Measurements from ENCODE around the gene RPS27L. TPM values are rescaled to one million over a fixed set of nuclear protein-coding genes. Genes with fewer than 3 reads are reported as not detected.
A peak's percentile ranks its signal among the peaks of the same experiment; 100 is the strongest.

RPS27L gene
- total and polyA plus RNA-seq, 9 of the 15 experiments (the other 6 are each of a cell fraction or from before 2014, with no cell fraction given), result 72.2 to 382 (median 116) TPM

DNA sequence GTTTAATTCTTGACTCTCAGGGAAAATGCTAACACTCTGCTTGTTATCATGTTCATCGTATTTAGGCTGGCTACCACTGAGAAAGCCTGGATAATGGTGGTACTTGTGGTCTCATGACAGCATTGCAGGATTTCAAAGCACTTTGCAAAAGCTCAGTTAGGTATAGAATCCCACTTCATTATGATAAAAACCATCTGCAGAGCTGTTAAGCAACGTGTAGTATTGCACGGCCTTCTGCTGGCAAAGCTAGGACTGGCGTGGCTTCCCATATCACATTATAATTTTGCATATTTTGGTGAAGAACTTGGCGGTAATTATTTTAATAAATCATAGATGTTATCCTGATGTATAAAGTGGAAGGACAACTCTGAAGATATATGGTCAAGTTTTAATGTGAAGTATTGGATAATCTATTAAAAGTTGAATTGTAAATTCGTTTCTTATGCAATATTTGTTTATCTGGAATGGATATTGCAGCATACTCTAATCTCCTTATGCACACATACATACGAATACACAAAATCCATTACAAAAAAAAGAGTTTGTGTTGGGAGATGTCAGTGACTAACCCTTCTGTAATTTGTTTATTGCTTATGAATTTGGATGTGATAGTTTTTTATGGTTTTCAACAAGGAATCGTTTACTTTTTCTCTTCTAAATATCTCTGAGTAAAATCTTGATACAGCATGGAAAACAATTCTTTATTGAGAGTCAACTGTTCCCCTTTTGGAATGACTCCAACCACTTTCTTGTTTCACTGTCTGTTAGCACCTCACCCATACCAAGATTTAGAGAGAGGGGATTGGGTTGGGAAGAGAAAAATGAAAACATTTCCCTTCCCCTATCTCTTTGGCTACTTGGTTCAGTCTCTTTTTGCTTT, 41.3 kb upstream of the RPS27L start:
- H3K4me1 ChIP-seq (replicated peaks in 1 of 2; ENCODE audit: control insufficient read depth in 2 of 2, insufficient read depth in 2 of 2, low read length in 2 of 2), result peaks cover 14 to 91% of the 10 kb centered on the region in 2 experiments
- peaks cover 97% of the 10 kb centered on the region for H3K79me2 ChIP-seq (ENCODE audit: control insufficient read depth, insufficient read depth, low read length)
- no peaks in the 10 kb centered on the region for H4K20me1 ChIP-seq (replicated peaks; ENCODE audit: control insufficient read depth, insufficient read depth, low read length)
- in situ Hi-C loops (cut with MboI) (no loop called here), intact Hi-C loops (cut with micrococcal nuclease) (no loop called here)
- peak overlapping the region; percentile 43 for H3K27ac ChIP-seq (ENCODE audit: extremely low read depth, low read depth, low read length)
- H3K9me1 ChIP-seq (ENCODE audit: control insufficient read depth, insufficient read depth, low read length), result no peaks in the 10 kb centered on the region
- H3K4me3 ChIP-seq, result no peak overlapping the region
- H3K36me3 ChIP-seq (ENCODE audit: control insufficient read depth, insufficient read depth, low read length), result peaks cover 12% of the 10 kb centered on the region; the same call in 2 of the 3 replicates
- FAIRE-seq (peak; percentile 49), ATAC-seq (peak; percentile 23), DNase-seq (ENCODE audit: extremely low read depth in 1 of 4, low spot score in 3 of 4) (no peak)
- H3K27me3 ChIP-seq (ENCODE audit: control insufficient read depth in 2 of 2, insufficient read depth in 2 of 2, low read length in 2 of 2), result no peaks in the 10 kb centered on the region
- WGBS (ENCODE audit: insufficient coverage, low coverage, missing lambda C conversion rate), result 8% methylated on average over 8 of the region's 8 CpGs
- no peak overlapping the region for H2AFZ ChIP-seq (ENCODE audit: low read depth, low read length)
- POLR2A ChIA-PET, result interaction anchor here (0.7 to 2.0 kb wide), 5 partner anchors 9 to 309 kb away, joined by 3 to 6 read pairs (median 3); partner anchors contain the start of gene RAB8B
- no TSS peak for BruUV-seq (replicated peaks)
- peak overlapping the region in 1 of 2 experiments; percentile 26; a peak in 1 of 4 replicates for H3K9ac ChIP-seq (ENCODE audit: insufficient read depth in 1 of 2, low read depth in 2 of 2, low read length in 2 of 2)
- peak overlapping the region; percentile 60 for H3K4me2 ChIP-seq (ENCODE audit: insufficient read depth, low read length)
- H3K9me3 ChIP-seq (replicated peaks; ENCODE audit: control insufficient read depth, insufficient read depth, low read depth, low read length), result no peaks in the 10 kb centered on the region
- CTCF ChIA-PET (ENCODE audit: low intra/inter-chr PET ratio), result no interaction called here
- peak in 1 of 2 experiments; percentile 55; a peak in 2 of 4 replicates for TF ChIP-seq FOXA3 (CRISPR knock-in tag; conservative IDR thresholded peaks at IDR 0.05 in 1 of 2, IDR thresholded peaks at IDR 0.05 in 1 of 2)
- TF ChIP-seq BACH1 (tag; IDR thresholded peaks at IDR 0.05), result 0 out of 2 replicates have a peak, but pooled peaks have one; percentile 28
- TF ChIP-seq SRSF7 (optimal IDR thresholded peaks at IDR 0.05; ENCODE audit: low read depth, low read length), result no peak
- TF ChIP-seq, protein P1, sequence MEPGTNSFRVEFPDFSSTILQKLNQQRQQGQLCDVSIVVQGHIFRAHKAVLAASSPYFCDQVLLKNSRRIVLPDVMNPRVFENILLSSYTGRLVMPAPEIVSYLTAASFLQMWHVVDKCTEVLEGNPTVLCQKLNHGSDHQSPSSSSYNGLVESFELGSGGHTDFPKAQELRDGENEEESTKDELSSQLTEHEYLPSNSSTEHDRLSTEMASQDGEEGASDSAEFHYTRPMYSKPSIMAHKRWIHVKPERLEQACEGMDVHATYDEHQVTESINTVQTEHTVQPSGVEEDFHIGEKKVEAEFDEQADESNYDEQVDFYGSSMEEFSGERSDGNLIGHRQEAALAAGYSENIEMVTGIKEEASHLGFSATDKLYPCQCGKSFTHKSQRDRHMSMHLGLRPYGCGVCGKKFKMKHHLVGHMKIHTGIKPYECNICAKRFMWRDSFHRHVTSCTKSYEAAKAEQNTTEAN (CRISPR knock-in tag; IDR thresholded peaks at IDR 0.05), result no peak
- TF ChIP-seq ETS2 (tag; IDR thresholded peaks at IDR 0.05; ENCODE audit: borderline replicate concordance, poor library complexity, severe bottlenecking), result no peak
- 0 out of 2 replicates have a peak, but pooled peaks have one; percentile 30 for TF ChIP-seq SMARCE1 (IDR thresholded peaks at IDR 0.05)
- TF ChIP-seq, protein P2, sequence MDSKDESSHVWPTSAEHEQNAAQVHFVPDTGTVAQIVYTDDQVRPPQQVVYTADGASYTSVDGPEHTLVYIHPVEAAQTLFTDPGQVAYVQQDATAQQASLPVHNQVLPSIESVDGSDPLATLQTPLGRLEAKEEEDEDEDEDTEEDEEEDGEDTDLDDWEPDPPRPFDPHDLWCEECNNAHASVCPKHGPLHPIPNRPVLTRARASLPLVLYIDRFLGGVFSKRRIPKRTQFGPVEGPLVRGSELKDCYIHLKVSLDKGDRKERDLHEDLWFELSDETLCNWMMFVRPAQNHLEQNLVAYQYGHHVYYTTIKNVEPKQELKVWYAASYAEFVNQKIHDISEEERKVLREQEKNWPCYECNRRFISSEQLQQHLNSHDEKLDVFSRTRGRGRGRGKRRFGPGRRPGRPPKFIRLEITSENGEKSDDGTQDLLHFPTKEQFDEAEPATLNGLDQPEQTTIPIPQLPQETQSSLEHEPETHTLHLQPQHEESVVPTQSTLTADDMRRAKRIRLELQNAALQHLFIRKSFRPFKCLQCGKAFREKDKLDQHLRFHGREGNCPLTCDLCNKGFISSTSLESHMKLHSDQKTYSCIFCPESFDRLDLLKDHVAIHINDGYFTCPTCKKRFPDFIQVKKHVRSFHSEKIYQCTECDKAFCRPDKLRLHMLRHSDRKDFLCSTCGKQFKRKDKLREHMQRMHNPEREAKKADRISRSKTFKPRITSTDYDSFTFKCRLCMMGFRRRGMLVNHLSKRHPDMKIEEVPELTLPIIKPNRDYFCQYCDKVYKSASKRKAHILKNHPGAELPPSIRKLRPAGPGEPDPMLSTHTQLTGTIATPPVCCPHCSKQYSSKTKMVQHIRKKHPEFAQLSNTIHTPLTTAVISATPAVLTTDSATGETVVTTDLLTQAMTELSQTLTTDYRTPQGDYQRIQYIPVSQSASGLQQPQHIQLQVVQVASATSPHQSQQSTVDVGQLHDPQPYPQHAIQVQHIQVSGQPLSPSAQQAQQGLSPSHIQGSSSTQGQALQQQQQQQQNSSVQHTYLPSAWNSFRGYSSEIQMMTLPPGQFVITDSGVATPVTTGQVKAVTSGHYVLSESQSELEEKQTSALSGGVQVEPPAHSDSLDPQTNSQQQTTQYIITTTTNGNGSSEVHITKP (IDR thresholded peaks at IDR 0.05; ENCODE audit: partially characterized antibody), result peak; percentile 98
- TF ChIP-seq NFRKB (IDR thresholded peaks at IDR 0.05; ENCODE audit: low read depth), result 0 out of 2 replicates have a peak, but pooled peaks have one; percentile 45
- no peak for TF ChIP-seq MAFK (IDR thresholded peaks at IDR 0.05; ENCODE audit: low read length)
- peak; percentile 8 to 50; a peak in 1 of 4 replicates for TF ChIP-seq TRIM24 (IDR thresholded peaks at IDR 0.05)
- peak in 1 of 2 experiments; percentile 96; a peak in 2 of 4 replicates for TF ChIP-seq FOXK2 (conservative IDR thresholded peaks at IDR 0.05 in 1 of 2, IDR thresholded peaks at IDR 0.05 in 1 of 2; ENCODE audit: low read depth in 2 of 2)
- no peak for TF ChIP-seq CBFB (CRISPR knock-in tag; IDR thresholded peaks at IDR 0.05)
- TF ChIP-seq POLR3A (IDR thresholded peaks at IDR 0.05; ENCODE audit: borderline replicate concordance, extremely low read depth, insufficient read depth, insufficient read length), result no peak

All from K562 (cell line).